Brain microvascular endothelial cell (primary cell): ENCODE measurements around the gene NLRP9.

Experiments used
- DNase-seq: peaks from one replicate; pipeline ENCODE4 v3.0.0-alpha.2; 2020
- H3K27ac ChIP-seq: fragments of 250-450 bp; sonication (Bioruptor Pico); 2 replicates; pipeline ENCODE4 v1.5.1; 2020; ENCODE audit warnings: mild to moderate bottlenecking, moderate library complexity
- H3K27me3 ChIP-seq: fragments of 250-450 bp; sonication (Bioruptor Pico); replicated peaks from 2 replicates; pipeline ENCODE4 v1.5.1; 2020; ENCODE audit warnings: mild to moderate bottlenecking
- H3K36me3 ChIP-seq: fragments of 250-450 bp; sonication (Bioruptor Pico); replicated peaks from 2 replicates; pipeline ENCODE4 v1.5.1; 2020; ENCODE audit warnings: mild to moderate bottlenecking
- H3K4me3 ChIP-seq: 2 replicates; pipeline ENCODE4 v1.5.1; 2011; ENCODE audit warnings: low read depth, mild to moderate bottlenecking, control low read depth, low read length, moderate library complexity
- in situ Hi-C: cut with HindIII; loops from 2 replicates; pipeline ENCODE4 v1.10.0; 2017; ENCODE audit warnings: low sequenced_read_pairs, low pct_ligation_motif_present
- TF ChIP-seq, protein P1 (sequence below): IDR thresholded peaks from 2 replicates; pipeline ENCODE4 v1.5.1; 2011; ENCODE audit warnings: low read depth, mild to moderate bottlenecking, moderate library complexity, low read length, control low read depth, inconsistent platforms; ENCODE audit errors: missing control alignments

Gene NLRP9

GRCh38 chr19:55698256-55698655 lies 39.9 kb downstream of the NLRP9 start:
- in situ Hi-C loops: no loop called here
- no peak for DNase-seq
- Histone ChIP-seq H3K36me3 (peaks cover 32% of the 10 kb centered on the region), H3K27me3 (no peaks in the 10 kb centered on the region), H3K27ac (no peak overlapping the region), H3K4me3 (no peak overlapping the region)
- TF ChIP-seq, protein P1, sequence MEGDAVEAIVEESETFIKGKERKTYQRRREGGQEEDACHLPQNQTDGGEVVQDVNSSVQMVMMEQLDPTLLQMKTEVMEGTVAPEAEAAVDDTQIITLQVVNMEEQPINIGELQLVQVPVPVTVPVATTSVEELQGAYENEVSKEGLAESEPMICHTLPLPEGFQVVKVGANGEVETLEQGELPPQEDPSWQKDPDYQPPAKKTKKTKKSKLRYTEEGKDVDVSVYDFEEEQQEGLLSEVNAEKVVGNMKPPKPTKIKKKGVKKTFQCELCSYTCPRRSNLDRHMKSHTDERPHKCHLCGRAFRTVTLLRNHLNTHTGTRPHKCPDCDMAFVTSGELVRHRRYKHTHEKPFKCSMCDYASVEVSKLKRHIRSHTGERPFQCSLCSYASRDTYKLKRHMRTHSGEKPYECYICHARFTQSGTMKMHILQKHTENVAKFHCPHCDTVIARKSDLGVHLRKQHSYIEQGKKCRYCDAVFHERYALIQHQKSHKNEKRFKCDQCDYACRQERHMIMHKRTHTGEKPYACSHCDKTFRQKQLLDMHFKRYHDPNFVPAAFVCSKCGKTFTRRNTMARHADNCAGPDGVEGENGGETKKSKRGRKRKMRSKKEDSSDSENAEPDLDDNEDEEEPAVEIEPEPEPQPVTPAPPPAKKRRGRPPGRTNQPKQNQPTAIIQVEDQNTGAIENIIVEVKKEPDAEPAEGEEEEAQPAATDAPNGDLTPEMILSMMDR: no peak

- Histone ChIP-seq H3K27ac (no peak overlapping the region), H3K4me3 (no peak overlapping the region), H3K36me3 (peaks cover 36% of the 10 kb centered on the region), H3K27me3 (no peaks in the 10 kb centered on the region)
- TF ChIP-seq, protein P1: no peak
- in situ Hi-C loops: no loop called here
- DNase-seq: no peak
These were observed 40.5 kb downstream of the NLRP9 start for GRCh38 chr19:55697698-55698097.

GRCh38 chr19:55697069-55697440 lies 41.1 kb downstream of the NLRP9 start:
- Histone ChIP-seq H3K27ac (no peak overlapping the region), H3K4me3 (no peak overlapping the region), H3K36me3 (peaks cover 37% of the 10 kb centered on the region), H3K27me3 (no peaks in the 10 kb centered on the region)
- in situ Hi-C loops: no loop called here
- TF ChIP-seq, protein P1: no peak
- DNase-seq: no peak

GRCh38 chr19:55696301-55697068 lies 41.7 kb downstream of the NLRP9 start:
- H3K36me3 ChIP-seq: peaks cover 37% of the 10 kb centered on the region
- TF ChIP-seq, protein P1: no peak
- in situ Hi-C loops: no loop called here
- H3K27me3 ChIP-seq: no peaks in the 10 kb centered on the region
- no peak overlapping the region for H3K27ac ChIP-seq
- no peak for DNase-seq
- no peak overlapping the region for H3K4me3 ChIP-seq

GRCh38 chr19:55695511-55696290 lies 42.5 kb downstream of the NLRP9 start:
- in situ Hi-C loops: no loop called here
- no peak overlapping the region for H3K4me3 ChIP-seq
- peaks cover 40% of the 10 kb centered on the region for H3K36me3 ChIP-seq
- TF ChIP-seq, protein P1: no peak
- H3K27ac ChIP-seq: no peak overlapping the region
- no peak for DNase-seq
- no peaks in the 10 kb centered on the region for H3K27me3 ChIP-seq
